T47D (cell line): ENCODE results near the gene ADARB2.
"Not testable (repeated sequence)": the region's sequence is repeated elsewhere in the genome, so short reads cannot be mapped to it uniquely, and the experiment has no call there.

Experiments used
- DNase-seq, 2 experiments: peaks; one replicate each; pipeline versions ENCODE4 v3.0.0 to v3.0.0-alpha.2; 2011 to 2012; ENCODE audit warnings: low read depth in 1 of 2, low spot score in 1 of 2
- JUND ChIP-seq: IDR thresholded peaks from 2 replicates; pipeline ENCODE4 v1.6.1; 2012; ENCODE audit warnings: low read depth
- in situ Hi-C: cut with HindIII; loops from 2 replicates; pipeline ENCODE4 v1.10.0; 2016; ENCODE audit warnings: low sequenced_read_pairs, low pct_unique_long_range_greater_than_20kb

ADARB2 gene

GRCh38 chr10:1449572-1450205 is 287.6 kb downstream of the ADARB2 start:
- no peak for DNase-seq
- in situ Hi-C loops: no loop called here
- TF ChIP-seq JUND: no peak

GRCh38 chr10:1449021-1449420 is 288.3 kb downstream of the ADARB2 start:
- in situ Hi-C loops: no loop called here
- no peak for TF ChIP-seq JUND
- DNase-seq: no peak

GRCh38 chr10:1448252-1448930 is 288.9 kb downstream of the ADARB2 start:
- peak; percentile 67 to 92 for DNase-seq
- TF ChIP-seq JUND: no peak
- in situ Hi-C loops: no loop called here

GRCh38 chr10:1444826-1445225 is 292.5 kb downstream of the ADARB2 start:
- DNase-seq: no peak
- no peak for TF ChIP-seq JUND
- in situ Hi-C loops: no loop called here

GRCh38 chr10:1440897-1441296 is 296.4 kb downstream of the ADARB2 start:
- DNase-seq: no peak
- TF ChIP-seq JUND: no peak
- in situ Hi-C loops: no loop called here

GRCh38 chr10:1434912-1435692 is 302.2 kb downstream of the ADARB2 start:
- TF ChIP-seq JUND: no peak
- no peak for DNase-seq
- in situ Hi-C loops: no loop called here

- TF ChIP-seq JUND: no peak
- in situ Hi-C loops: no loop called here
- no peak for DNase-seq
Observed at GRCh38 chr10:1434202-1434601, 303.1 kb downstream of the ADARB2 start.

GRCh38 chr10:1432161-1432560 is 305.2 kb downstream of the ADARB2 start:
- peak; percentile 45 to 73 for DNase-seq
- TF ChIP-seq JUND: 0 out of 2 replicates have a peak, but pooled peaks have one; percentile 25
- in situ Hi-C loops: no loop called here

- no peak for DNase-seq
- in situ Hi-C loops: no loop called here
- no peak for TF ChIP-seq JUND
Observed at GRCh38 chr10:1431229-1431628, 306.1 kb downstream of the ADARB2 start.

- not testable (repeated sequence) for DNase-seq
Observed at GRCh38 chr10:1427521-1428186, 309.7 kb downstream of the ADARB2 start.

GRCh38 chr10:1426786-1427185 is 310.5 kb downstream of the ADARB2 start:
- in situ Hi-C loops: no loop called here
- no peak for DNase-seq
- TF ChIP-seq JUND: no peak

More at GRCh38 chr10:1427521-1428186, 309.7 kb downstream of the ADARB2 start:
- in situ Hi-C loops: not testable (repeated sequence)

- in situ Hi-C loops: no loop called here
- DNase-seq: no peak
- TF ChIP-seq JUND: no peak
Observed at GRCh38 chr10:1425879-1426278, 311.4 kb downstream of the ADARB2 start.
